Measurements from ENCODE around the gene KLHL6. TPM values are rescaled to one million over a fixed set of nuclear protein-coding genes. Genes with fewer than 3 reads are reported as not detected.

KLHL6 gene
- total and polyA plus RNA-seq, 2 of the 13 experiments (the other 11 are each of a cell fraction or from before 2014, with no cell fraction given) = not detected

- TF ChIP-seq ZNF142 (CRISPR knock-in tag; IDR thresholded peaks at IDR 0.05) (no peak), HOXA5 (CRISPR knock-in tag; IDR thresholded peaks at IDR 0.05) (peak; percentile 75; the same call in 1 of the 2 replicates), ZNF766 (CRISPR knock-in tag; IDR thresholded peaks at IDR 0.05; ENCODE audit: borderline replicate concordance) (peak; percentile 72; the same call in 1 of the 2 replicates), ZBTB10 (CRISPR knock-in tag; IDR thresholded peaks at IDR 0.05; ENCODE audit: borderline replicate concordance) (peak; percentile 52; the same call in 1 of the 2 replicates), ATF6 (CRISPR knock-in tag; conservative IDR thresholded peaks at IDR 0.05) (no peak), ZNF367 (CRISPR knock-in tag; IDR thresholded peaks at IDR 0.05; ENCODE audit: borderline replicate concordance) (no peak), HOMEZ (CRISPR knock-in tag; IDR thresholded peaks at IDR 0.05; ENCODE audit: low read depth) (peak; percentile 82; the same call in 1 of the 2 replicates), ZNF562 (CRISPR knock-in tag; IDR thresholded peaks at IDR 0.05; ENCODE audit: borderline replicate concordance) (no peak), ZSCAN22 (CRISPR knock-in tag; IDR thresholded peaks at IDR 0.05) (no peak), ZNF264 (CRISPR knock-in tag; IDR thresholded peaks at IDR 0.05) (peak; percentile 94), HNRNPK (IDR thresholded peaks at IDR 0.05; ENCODE audit: low read depth, low read length, poor library complexity, severe bottlenecking) (no peak), MBD4 (IDR thresholded peaks at IDR 0.05; ENCODE audit: borderline replicate concordance, low read length) (no peak), NFE2L1 (CRISPR knock-in tag; IDR thresholded peaks at IDR 0.05; ENCODE audit: borderline replicate concordance) (no peak), ZNF691 (CRISPR knock-in tag; IDR thresholded peaks at IDR 0.05; ENCODE audit: borderline replicate concordance, low read depth) (no peak), THAP11 (CRISPR knock-in tag; IDR thresholded peaks at IDR 0.05) (peak; percentile 52; the same call in 1 of the 2 replicates)
Observed at GRCh38 chr3:183464480-183464879, 91.0 kb downstream of the KLHL6 start (continued).

All from HepG2 (cell line).